GM19438 (cell line): ENCODE results near the gene PPP1R1C.

Experiments used
- ATAC-seq: cut with Tn5 transposase; IDR thresholded peaks from one replicate; pipeline ENCODE4 v1.9.1; 2021; ENCODE audit warnings: low read depth; ENCODE audit not compliant: unreplicated experiment

The PPP1R1C gene

DNA sequence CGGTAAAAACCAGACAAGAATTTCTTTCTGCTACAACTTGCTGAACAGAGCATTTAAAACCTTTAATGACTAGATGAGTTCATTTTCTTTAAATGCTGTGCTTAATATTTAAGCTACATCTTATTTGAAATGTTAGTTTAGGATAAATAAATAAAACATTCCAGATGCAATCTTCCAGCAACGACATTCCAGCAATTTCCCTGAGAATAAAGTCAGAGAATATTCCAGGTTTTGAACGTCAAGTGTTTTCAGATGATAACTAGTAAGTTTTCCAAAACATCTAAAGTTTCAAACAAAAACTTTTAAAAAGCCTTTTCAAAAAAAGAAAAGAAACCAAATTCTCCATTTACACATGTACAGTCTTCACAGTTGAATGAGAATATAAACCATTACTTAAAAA is 104.8 kb downstream of the PPP1R1C start:
- no peak for ATAC-seq

- no peak for ATAC-seq
Measured at GRCh38 chr2:182097571-182098164, 112.0 kb downstream of the PPP1R1C start.

GRCh38 chr2:182098648-182099047 is 113.0 kb downstream of the PPP1R1C start:
- no peak for ATAC-seq

GRCh38 chr2:182101263-182101662 is 115.6 kb downstream of the PPP1R1C start:
- ATAC-seq: no peak

DNA sequence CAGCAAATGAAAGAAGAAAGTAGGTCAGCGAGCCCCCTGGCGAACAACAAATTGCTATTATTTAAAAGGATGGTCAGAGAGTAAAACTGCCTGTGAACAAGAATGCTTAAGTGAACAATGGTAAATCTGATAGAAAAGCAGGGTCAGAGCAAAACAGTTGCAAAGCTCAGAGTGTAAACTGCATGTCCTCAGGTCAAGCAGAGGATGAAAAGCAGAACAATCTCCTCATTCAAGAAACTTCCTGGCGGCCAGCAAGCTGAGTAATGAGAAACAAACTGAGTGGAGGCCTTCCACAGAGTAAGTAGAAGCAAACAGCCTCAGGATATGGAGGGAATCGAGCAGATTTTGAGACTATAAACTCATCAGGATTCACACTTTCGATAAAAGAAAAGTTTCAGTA is 117.9 kb downstream of the PPP1R1C start:
- no peak for ATAC-seq

DNA sequence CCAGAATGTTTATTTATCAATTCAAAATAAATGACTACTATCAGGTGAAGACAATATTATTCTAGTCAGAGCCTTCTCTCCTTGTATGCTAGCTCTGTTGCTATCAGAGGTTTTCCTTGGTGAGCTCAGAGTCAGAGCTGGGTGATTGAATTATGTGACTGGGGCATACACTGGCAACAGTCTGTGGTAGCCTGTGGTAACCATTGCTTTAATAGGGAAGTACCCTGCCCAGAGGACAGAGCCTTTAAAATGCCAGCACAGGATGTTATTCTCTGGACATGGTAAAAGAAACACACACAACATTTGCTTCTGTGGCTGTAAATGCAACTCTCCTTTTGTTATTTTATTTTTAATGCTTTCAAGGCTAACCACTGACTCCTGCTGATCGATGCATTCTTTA is 124.7 kb downstream of the PPP1R1C start:
- no peak for ATAC-seq

DNA sequence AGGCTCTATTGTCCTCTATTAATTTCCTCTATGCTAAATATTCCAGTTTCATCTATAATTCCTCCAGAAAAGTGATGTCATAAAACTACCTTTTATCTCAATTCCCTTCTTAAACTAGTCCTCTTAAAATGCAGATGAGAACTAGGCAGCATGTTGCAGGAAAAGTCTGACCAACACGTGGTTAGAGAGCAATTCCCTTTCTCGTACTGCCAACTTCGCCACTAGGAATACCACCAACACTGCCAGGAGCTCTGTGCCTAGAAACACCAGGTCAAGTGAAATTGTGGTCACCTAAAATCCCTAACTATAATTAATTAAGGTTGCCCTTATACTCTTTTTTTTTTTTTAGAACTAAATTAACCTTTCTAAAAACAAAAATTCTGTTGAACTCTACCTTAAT is 127.7 kb downstream of the PPP1R1C start:
- ATAC-seq: no peak

DNA sequence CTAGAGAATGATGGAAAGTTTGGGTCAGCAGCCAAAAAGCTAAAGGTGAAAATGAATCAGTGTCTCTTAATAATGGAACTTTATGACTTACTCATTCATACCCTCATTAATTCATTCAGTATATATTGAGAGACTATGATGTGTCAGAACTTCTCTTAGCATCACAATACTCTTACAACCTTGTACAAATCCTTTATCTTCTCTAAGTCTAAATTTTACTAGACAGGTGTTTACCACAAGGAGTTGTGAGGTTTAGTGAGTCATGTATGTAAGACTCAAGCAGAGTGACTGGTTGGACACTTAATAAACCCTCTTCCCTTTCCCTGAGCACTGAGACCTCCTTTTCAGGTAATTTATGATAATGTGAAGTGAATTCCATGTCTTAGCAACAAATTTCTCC is 129.6 kb downstream of the PPP1R1C start:
- ATAC-seq: no peak

DNA sequence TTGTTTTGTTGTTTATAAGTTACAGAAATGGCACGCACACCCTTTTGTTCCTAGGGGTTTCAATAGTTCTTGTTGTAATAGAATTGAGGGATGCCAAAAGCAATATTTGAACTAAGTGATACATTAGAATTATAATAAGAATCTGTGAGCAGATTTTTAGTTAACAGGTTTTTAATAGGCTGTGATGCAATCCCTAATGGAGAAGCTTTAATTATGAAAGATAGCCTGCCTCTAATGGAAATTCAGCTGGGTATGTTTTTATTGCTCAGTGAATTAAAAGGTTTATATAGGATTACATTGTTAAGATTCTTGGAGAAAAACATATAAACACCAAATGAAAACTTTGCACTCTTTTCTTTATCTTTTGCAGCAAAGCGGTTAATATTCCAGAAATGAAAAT is 131.1 kb downstream of the PPP1R1C start:
- no peak for ATAC-seq

- no peak for ATAC-seq
Measured at GRCh38 chr2:182117196-182117595, 131.5 kb downstream of the PPP1R1C start.

DNA sequence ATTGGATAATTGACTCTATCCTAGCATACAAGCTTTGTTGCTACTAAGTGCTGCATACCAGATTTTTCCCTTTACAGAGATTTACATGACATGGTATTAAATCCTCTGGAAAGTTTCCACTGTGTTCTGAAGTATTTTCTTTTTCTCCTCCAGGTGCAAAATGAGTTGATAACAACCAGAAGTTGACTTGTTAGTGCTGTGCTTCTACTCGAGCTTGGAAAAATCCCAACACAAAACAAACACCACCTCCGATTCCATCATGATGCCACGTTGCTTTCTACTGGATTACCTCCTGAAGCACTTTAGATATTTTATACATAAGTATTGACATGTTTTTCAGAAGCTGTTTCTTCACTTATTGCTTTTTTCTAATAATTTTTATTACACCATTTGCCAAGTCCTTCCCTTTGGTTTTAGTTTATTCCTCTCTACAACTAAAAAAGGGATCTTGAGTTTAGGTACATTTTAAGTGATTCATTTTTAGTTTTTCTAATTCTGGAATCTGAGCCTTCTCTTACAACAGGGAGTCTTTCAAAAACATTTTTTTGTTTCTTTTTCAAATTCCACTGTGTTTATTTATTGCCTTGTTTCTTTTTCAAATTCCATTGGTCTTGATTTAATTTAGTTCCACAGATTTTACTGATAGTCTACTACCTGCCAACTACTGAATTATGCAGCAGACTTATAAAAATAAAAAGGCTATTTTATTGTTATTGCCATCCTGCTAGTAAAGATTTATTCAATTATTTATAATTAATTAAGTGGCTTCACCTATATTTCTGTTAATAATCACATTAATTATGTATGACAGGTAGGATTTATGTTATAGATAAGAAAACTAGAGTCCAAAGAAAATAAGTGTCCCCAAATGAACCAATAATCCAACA is 143.4 kb downstream of the PPP1R1C start:
- ATAC-seq: no peak

- ATAC-seq: no peak
Measured at GRCh38 chr2:182132605-182133004, 147.0 kb downstream of the PPP1R1C start.

DNA sequence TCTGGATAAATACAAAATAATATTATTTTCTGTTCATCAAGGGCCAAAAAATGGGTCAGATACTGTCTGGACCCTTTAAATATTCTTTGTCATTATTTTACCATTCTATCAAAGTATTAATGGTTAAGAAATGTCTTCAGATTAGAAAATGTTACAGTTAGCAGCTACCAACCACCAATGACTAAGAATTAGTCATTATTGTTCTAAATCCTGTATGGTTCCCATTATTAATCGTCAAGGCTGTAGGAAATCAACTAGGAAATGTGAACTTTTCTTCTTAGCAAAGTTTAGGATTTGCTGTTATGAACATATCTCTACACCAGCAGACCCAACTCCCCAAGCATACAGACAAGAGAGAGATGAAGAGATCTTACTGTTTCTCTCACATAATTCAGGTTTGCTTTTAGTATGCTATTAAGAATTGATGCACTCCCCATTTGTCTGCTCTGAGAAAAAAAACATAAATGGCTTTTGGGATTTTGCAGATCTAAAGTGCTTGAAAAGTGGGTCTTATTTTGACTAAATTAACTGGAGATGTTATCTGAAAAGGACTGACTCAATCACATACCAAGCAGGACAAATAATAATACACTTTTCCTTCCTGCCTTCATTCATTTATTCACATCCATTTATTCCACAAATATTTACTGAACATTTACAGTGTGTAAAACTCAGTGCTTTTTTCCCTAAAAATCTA is 147.7 kb downstream of the PPP1R1C start:
- ATAC-seq: no peak

- no peak for ATAC-seq
Measured at GRCh38 chr2:182134201-182134600, 148.5 kb downstream of the PPP1R1C start.

DNA sequence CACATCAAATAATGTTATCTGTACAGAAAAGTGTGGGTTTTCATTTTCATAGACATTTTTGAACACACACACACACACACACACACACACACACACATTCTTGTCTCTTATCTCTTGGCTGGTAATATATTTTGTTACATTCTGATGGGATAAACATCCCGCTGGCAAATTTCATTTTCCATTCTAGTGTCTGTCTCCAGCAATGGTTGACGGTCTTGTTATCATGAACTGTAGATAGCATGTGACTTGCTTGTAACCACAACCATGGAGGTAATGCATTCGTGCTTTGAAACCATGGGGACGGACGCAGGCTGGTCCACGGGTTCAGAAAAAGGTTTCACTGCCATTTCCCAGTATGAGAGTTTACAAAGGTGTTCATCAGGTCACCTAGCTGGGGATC is 156.4 kb downstream of the PPP1R1C start:
- ATAC-seq: no peak

DNA sequence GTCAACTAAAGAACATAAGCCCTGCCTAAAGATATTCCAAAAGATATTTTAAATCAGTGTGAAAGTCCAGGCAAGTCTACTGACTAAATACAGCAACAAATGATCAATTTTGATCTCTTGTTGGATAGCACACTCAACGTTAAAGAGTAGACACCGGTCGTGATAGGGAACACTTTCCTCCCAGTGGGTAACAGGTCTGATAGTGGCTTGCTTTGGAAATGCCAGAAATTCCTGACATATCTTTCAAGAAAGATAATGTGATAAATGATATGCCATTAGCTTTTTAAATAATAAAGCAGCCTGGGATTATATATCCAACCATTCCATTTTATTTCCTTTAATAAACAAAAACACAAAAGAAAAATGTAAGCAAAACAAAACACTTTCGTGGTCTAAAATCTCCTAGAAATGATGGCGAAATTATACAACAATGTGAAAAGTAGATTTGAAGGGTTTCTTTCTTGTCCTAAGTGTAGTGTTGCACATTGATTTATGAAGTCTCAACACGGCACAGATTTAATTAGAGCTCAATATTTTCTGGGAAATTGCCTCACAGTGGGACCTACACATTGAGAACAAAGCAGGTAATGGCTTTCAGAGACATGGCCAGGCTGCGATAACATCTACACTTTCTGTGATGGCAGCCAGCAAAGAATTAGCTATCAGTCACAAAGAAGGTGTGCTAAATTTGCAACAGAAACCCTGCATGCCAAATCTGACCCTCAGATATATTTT is 158.6 kb downstream of the PPP1R1C start:
- no peak for ATAC-seq

GRCh38 chr2:182144776-182145165 is 159.1 kb downstream of the PPP1R1C start:
- no peak for ATAC-seq

GRCh38 chr2:182148344-182148743 is 162.7 kb downstream of the PPP1R1C start:
- no peak for ATAC-seq

DNA sequence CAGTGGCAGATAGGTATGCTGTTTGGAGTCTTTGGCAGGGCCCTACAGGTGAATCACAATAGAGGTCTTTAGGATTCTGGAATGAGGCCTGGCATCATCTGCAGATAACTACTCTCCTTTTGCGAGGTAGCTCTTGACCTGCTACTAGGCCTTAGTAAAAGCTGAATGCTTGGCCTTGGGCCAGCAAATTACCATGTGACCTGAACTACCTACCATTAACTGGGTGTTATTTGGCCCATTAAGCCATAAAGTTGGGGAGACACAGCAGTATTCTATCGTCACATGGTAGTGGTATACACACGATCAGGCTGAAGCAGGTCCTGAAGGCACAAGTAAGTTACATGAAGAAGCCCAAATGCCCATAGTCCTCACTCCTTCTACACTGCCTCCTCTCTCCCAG is 178.2 kb downstream of the PPP1R1C start:
- no peak for ATAC-seq

- no peak for ATAC-seq
Measured at GRCh38 chr2:182164686-182165085, 179.0 kb downstream of the PPP1R1C start.

DNA sequence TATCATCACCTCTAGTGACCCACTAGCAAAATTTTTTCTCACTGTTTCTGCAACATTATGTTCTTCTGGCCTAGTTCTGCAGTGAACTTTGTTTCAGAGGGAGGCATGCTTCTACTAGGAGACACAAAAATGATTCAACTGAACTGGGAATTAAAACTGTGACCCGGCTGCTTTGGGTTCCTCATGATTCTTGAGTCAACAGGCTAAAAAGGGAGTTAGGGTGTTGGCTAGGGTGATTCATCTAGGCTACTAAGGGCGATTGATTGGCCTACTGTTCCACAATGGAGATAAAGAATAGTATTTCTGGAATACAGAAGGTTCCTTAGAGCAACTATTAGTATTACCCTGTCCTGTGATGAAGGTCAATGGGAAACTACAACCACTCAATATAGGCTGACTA is 179.5 kb downstream of the PPP1R1C start:
- ATAC-seq: no peak
